Measurements from ENCODE around the gene CUX1.

CUX1 gene

GRCh38 chr7:102189756-102190155 is 372.3 kb downstream of the CUX1 start:
- Histone ChIP-seq H3K36me3 (ENCODE audit: insufficient read depth, low read length) (peaks cover 83% of the 10 kb centered on the region), H2AFZ (ENCODE audit: low read depth, low read length) (no peak overlapping the region), H3K4me3 (ENCODE audit: low read depth in 1 of 2, low read length in 2 of 2) (no peak overlapping the region), H3K79me2 (ENCODE audit: insufficient read depth, low read length) (no peaks in the 10 kb centered on the region), H3K27me3 (ENCODE audit: insufficient read depth, low read length, poor library complexity) (no peaks in the 10 kb centered on the region), H3K9ac (ENCODE audit: low read depth, low read length) (no peak overlapping the region), H3K4me1 (ENCODE audit: insufficient read depth, low read length) (no peaks in the 10 kb centered on the region), H3K9me3 (ENCODE audit: insufficient read depth, low read length, severe bottlenecking) (no peaks in the 10 kb centered on the region), H4K20me1 (ENCODE audit: insufficient read depth, low read length) (no peaks in the 10 kb centered on the region), H3K4me2 (ENCODE audit: insufficient read depth, low read length) (no peak overlapping the region), H3K27ac (ENCODE audit: low read length) (no peak overlapping the region)
- TF ChIP-seq CTCF (IDR thresholded peaks at IDR 0.05; ENCODE audit: borderline replicate concordance, extremely low read depth, low read length, poor library complexity, severe bottlenecking) (no peak), EZH2 (IDR thresholded peaks at IDR 0.05; ENCODE audit: borderline replicate concordance, low read depth, low read length, severe bottlenecking) (no peak)
- ATAC-seq (ENCODE audit: insufficient read depth, low read depth) (no peak), DNase-seq (no peak)

GRCh38 chr7:102190776-102191350 is 373.4 kb downstream of the CUX1 start:
- no peak overlapping the region for H3K9ac ChIP-seq (ENCODE audit: low read depth, low read length)
- H2AFZ ChIP-seq (ENCODE audit: low read depth, low read length), result no peak overlapping the region
- no peak for ATAC-seq (ENCODE audit: insufficient read depth, low read depth)
- H3K27ac ChIP-seq (ENCODE audit: low read length), result no peak overlapping the region
- no peaks in the 10 kb centered on the region for H3K79me2 ChIP-seq (ENCODE audit: insufficient read depth, low read length)
- no peak for DNase-seq
- TF ChIP-seq CTCF (IDR thresholded peaks at IDR 0.05; ENCODE audit: borderline replicate concordance, extremely low read depth, low read length, poor library complexity, severe bottlenecking), result no peak
- no peak for TF ChIP-seq EZH2 (IDR thresholded peaks at IDR 0.05; ENCODE audit: borderline replicate concordance, low read depth, low read length, severe bottlenecking)
- H3K4me2 ChIP-seq (ENCODE audit: insufficient read depth, low read length), result no peak overlapping the region
- H3K27me3 ChIP-seq (ENCODE audit: insufficient read depth, low read length, poor library complexity), result no peaks in the 10 kb centered on the region
- no peaks in the 10 kb centered on the region for H4K20me1 ChIP-seq (ENCODE audit: insufficient read depth, low read length)
- no peaks in the 10 kb centered on the region for H3K9me3 ChIP-seq (ENCODE audit: insufficient read depth, low read length, severe bottlenecking)
- no peaks in the 10 kb centered on the region for H3K4me1 ChIP-seq (ENCODE audit: insufficient read depth, low read length)
- H3K36me3 ChIP-seq (ENCODE audit: insufficient read depth, low read length), result peaks cover 81% of the 10 kb centered on the region
- no peak overlapping the region for H3K4me3 ChIP-seq (ENCODE audit: low read depth in 1 of 2, low read length in 2 of 2)

GRCh38 chr7:102191556-102192379 is 374.3 kb downstream of the CUX1 start:
- ATAC-seq (ENCODE audit: insufficient read depth, low read depth) (no peak), DNase-seq (no peak)
- Histone ChIP-seq H2AFZ (ENCODE audit: low read depth, low read length) (no peak overlapping the region), H3K4me1 (ENCODE audit: insufficient read depth, low read length) (no peaks in the 10 kb centered on the region), H3K4me2 (ENCODE audit: insufficient read depth, low read length) (no peak overlapping the region), H3K9ac (ENCODE audit: low read depth, low read length) (no peak overlapping the region), H3K27me3 (ENCODE audit: insufficient read depth, low read length, poor library complexity) (no peaks in the 10 kb centered on the region), H3K36me3 (ENCODE audit: insufficient read depth, low read length) (peaks cover 82% of the 10 kb centered on the region), H3K4me3 (ENCODE audit: low read depth in 1 of 2, low read length in 2 of 2) (no peak overlapping the region), H3K79me2 (ENCODE audit: insufficient read depth, low read length) (no peaks in the 10 kb centered on the region), H4K20me1 (ENCODE audit: insufficient read depth, low read length) (0 out of 2 replicates have a peak, but pooled peaks cover 4% of the 10 kb centered on the region), H3K27ac (ENCODE audit: low read length) (no peak overlapping the region), H3K9me3 (ENCODE audit: insufficient read depth, low read length, severe bottlenecking) (no peaks in the 10 kb centered on the region)
- TF ChIP-seq EZH2 (IDR thresholded peaks at IDR 0.05; ENCODE audit: borderline replicate concordance, low read depth, low read length, severe bottlenecking) (no peak), CTCF (IDR thresholded peaks at IDR 0.05; ENCODE audit: borderline replicate concordance, extremely low read depth, low read length, poor library complexity, severe bottlenecking) (no peak)
